Right forelimb (tissue), 1 donor: Measurements from ENCODE around the gene ZFAND3.

Experiments
- DNase-seq: peaks from one replicate; pipeline ENCODE4 v3.0.0-alpha.2; 2018

Gene ZFAND3

GRCh38 chr6:38172739-38173410 is 353.3 kb downstream of the ZFAND3 start:
- no peak for DNase-seq

DNA sequence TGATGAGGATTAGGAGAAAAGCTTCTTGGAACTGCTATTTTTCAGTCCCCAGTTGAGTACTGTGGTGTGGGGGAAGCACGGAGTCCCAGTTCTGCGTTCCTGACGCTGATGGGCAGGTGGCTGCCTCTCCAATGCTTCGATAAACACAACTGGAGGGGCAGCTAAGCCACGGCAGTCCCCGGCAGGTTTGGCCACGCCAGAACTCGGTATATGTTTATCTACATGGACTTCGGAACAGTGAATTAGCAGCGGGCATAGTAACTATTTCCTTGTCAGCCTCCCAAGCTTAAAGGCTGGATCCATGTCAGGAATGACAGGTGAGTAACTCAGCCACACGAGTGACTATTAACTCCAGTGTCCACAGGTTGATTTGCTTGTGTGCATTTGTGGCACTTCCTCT is 354.4 kb downstream of the ZFAND3 start:
- no peak for DNase-seq

DNA sequence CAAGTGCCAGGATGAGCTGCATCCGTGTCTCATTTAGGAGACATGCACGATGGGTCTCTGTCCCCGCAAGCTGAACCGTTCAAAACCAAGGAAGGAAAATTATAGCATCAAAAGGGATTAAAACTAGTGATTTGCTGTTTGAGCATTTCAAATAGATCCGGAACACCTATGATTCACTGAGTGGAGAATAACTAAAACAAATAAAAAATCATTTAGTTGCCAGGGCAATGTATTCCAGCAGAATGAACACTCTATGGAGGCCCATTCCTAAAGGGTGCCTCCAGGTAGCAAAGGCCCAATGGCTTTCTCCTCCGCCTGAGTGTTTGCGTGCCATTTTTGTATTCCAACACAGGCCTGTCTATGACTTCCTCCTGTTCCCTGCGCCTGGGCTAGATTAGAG is 354.8 kb downstream of the ZFAND3 start:
- DNase-seq = no peak

- DNase-seq = no peak
Measured at GRCh38 chr6:38174806-38175495, 355.4 kb downstream of the ZFAND3 start.

DNA sequence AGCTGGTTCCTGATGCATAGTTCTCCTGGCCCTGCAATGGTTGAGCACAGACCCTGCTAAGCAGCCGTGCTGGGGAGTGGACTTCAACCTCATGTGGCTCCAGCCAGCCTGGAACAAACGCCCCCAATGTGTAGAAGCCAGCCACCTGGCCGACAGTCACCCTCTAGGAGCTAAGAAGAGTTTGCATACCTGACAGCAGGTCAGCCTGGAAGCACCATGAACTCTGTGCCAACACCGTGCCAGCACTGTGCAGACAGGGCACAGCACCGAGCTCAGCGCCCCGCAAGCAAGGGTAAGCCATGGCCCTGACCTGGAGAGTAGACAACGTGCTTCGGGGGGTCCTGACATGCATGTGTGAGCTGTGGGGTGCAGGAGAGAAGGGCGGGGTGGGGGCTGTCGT is 356.3 kb downstream of the ZFAND3 start:
- DNase-seq = no peak

DNA sequence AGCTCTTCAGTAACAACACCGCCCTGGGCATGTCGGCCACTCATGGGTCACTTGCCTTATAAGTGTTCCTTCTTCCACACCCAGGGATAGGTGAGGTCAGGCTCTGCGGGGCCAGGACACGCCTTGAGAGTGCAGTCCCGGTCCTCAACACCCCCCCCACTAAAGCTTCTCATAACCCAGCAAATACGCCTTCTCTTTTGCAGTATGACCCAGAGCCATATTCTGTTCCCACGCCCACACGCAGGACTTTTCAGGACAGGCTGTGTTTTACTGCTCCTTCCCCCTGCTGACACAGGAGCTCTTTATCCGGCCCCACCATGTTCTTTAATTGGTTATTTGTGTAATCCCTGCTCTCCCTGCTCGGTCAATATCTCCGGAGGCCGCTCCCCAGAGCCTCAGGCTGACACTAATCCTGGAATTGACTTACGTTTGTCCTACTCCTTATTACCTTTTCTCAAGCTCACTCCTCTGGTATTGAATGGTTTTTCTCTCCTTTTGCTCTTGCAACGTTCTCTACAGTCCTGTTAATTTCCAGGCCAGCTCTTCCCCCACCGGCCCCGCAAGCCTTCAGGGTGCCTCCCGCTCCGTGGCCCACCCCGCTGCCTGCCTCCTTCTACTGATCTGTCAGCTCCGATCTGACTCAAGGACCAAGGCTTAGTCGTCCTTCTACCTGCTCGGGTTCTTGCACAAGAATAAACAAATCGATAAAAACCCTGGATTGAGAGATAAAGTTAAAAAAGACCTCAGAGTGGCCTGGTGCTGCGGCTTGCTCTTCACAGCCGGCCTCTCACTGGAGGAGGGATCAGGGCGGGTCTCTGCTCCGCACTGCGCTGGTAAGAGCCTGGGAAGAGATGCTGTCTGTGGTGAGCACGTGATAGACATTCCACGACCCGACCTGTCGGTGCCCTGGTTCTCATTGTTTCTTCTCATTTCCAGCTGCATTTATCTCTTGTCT is 357.5 kb downstream of the ZFAND3 start:
- no peak for DNase-seq

DNA sequence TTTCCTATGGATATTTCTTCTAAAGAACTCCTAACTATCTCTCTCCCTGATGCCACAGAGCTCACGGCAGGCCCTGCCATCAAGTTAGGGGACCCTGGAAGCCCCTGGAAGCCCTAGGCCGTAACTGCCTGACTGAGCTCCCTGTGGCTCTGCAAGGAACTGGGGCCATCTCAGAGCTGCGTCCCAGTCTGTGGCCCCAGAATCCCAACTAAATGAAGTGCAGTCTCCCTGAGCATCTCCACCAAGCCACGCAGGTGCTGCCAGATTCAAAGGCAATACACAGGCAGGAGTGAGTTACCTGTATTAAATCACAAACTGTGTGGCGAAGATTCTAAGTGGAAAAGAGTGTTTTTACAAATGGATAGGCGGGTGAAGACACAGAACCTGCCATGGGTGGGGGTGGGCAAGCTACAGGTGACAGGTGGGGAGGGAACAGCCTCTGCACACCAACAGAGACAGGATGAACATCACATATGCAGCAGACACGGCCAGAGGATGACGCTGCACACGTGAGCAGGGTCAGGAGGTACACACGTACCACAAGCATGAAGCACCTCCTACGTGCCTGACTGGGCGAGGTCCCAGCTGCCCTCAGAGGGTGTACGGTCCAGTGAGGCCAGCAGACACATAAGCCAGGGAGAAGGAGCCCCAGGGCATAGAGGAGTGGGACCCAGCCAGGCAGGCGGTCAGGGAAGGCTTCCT is 358.5 kb downstream of the ZFAND3 start:
- peak; percentile 19 for DNase-seq

DNA sequence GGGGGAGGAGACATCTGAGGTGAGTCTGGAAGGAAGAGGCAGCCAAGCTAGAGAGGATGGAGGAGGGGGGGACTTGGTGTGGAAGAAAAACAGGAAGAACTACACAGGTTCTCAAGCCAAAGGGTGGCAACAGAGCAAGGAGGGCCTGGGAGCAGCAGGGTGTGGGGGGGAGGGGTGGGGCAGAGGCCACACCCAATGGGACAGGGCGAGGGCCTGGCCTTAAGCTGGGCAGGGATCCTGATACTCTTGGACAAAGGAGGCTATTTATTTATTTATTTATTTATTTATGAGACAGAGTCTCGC is 359.0 kb downstream of the ZFAND3 start:
- peak; percentile 19 for DNase-seq

GRCh38 chr6:38179300-38179699 is 359.8 kb downstream of the ZFAND3 start:
- DNase-seq = peak; percentile 30

DNA sequence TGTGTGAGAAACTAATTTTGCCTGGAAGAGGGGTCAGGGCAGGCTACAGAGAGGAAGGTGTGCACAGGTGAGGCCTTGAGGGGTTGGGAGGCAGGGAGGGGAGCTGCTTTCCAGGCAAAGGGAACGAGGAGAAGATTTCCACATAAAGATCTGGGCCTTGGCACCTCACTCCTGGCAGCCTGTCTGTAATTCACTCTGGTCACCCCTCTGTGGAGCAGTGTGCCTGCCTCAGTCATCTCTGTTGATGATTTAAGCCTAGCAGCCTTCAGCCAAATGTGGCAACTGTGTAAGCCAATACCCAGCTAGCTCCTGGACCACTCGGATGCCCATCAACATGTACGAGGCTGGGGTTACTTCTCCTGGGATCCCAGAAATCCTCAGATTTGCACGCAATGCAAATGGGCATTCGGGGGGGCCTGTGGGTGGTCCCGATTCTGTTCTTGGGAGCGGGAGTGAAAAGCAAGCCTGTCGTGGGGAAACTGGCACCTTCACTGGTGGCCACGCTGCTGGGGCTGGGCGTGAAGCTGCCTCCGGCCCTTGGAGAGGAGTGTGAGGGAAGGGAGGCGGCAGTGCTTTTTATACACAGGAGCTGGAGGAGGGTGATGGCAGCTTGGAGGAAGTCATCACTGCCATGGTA is 360.4 kb downstream of the ZFAND3 start:
- peak; percentile 16 for DNase-seq

- peak; percentile 17 for DNase-seq
Measured at GRCh38 chr6:38180586-38180985, 361.1 kb downstream of the ZFAND3 start.

DNA sequence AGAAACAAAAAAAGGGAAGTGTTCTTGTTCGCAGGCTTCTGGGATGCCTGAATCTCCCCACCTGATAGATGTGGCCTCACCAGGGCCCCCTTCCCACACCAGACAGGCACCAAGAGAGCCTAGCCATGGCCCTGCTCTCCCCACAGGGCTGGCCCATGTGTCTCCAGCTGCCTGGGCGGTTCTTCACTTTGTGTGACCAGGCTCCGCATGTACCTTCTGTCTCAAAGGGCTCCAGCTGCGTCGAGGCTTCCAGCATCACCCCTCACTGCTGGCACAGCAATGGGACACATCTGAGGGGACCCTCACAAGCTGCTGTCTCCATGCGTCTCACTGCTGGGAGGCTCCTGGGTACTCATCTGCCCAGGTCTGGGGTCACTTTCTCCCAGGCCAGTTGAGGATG is 362.9 kb downstream of the ZFAND3 start:
- DNase-seq = peak; percentile 19

DNA sequence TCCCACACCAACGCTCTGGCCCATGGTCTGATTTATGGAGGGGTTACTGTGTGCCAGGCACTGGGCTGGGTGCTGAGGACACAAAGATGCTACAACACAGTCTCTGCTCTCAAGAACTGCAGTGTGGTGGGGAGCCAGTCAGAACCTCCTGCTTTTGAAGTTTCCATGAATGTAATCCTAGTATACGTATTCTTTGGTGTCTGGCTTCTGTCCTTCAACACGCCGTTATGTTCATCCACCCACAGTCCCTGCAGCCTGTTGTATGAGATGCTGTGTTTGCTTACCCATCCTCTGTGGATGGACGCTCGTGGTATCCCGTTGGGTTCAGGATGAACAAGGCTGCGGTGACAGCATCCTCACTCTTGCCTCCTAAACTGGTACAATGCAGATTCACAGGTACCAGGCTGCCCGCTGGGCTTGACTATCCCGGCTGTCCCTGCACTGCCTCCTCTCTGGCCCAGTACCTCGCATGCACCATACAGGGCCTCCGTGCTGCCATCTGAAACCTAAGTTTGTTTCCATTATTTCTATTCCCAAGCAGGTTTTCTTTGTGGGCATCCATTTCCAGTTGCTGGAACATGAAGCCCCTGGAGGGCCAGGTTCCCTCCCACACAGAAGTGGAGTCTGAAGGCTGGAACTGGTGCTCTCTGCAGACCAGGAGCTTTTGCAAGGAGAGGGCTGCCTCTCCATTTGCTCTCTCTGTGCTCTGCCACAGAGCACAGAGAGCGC is 364.5 kb downstream of the ZFAND3 start:
- DNase-seq = peak; percentile 22

DNA sequence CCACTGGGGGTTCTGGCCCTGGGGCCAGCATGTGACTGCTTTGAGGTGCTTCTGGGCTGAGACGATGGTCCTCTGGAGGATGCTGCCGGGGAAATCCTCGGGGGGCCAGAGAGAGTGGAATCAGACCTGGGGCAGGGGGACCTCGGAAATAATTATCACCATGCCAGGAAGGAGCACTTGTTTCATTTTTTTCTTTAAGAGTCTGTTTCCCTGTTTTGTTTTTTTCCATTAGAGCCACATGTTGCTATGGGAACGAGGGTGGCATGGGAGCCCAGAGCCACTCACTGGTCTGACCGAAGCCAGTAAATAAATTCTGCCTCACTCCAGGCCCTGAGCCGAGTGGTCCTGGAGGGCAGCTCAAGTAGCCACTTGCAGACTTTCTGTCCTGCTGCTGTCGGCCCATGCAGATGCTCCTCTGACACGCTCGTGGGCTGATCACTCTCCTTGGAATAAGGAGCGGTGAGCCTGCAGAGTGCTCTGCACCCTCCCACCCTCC is 365.1 kb downstream of the ZFAND3 start:
- no peak for DNase-seq

DNA sequence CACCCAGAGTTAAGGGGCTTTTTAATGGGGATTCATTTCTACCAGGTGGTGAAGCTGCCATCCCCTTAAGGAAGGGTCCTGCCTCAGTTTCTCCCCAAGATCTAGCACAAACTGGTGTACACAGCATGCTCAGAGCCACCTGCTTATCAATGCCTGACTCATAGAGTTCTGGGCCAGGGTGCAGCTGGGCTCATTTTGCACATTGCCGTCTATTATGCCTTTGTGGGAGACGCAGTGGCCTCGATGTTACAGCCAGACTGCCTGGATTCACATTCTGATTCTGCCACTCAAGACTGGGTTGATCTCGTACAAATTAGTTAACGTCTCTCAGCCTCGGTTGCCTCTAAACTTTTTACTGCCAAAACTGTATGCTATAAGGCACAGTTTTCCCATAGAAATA is 365.7 kb downstream of the ZFAND3 start:
- DNase-seq = peak; percentile 10

DNA sequence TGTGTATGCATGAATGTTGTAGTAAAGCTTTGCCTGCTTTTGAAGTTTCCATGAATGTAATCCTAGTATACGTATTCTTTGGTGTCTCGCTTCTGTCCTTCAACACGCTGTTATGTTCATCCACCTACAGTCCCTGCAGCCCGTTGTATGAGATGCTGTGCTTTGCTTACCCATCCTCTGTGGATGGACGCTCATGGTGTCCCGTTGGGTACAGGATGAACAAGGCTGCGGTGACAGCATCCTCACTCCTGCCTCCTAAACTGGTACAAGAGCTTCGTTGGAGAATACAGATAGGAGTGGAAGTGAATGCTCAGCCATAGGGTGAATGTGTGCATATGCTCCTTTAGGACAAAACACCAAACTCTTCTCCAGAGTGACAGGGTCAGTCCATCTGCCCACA is 366.2 kb downstream of the ZFAND3 start:
- no peak for DNase-seq

DNA sequence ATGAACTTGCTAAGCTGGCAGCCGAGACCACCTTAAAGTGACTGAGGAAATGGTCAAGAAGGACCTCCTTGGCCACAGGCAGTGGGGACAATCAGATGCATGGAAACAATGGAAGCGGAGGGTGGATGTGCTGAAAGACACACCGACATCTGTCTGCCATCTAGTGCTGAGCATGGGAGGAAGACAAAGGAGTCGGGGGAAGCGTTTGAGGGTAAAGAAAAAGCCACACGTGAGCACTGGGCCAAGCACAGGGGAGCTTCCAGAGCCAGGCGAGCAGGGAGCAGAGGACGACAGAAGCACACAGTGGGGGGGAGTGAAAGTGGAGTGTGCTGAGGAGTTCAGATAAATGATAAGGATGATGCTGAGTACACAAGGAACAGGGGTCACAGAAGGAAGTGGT is 367.8 kb downstream of the ZFAND3 start:
- peak; percentile 36 for DNase-seq

DNA sequence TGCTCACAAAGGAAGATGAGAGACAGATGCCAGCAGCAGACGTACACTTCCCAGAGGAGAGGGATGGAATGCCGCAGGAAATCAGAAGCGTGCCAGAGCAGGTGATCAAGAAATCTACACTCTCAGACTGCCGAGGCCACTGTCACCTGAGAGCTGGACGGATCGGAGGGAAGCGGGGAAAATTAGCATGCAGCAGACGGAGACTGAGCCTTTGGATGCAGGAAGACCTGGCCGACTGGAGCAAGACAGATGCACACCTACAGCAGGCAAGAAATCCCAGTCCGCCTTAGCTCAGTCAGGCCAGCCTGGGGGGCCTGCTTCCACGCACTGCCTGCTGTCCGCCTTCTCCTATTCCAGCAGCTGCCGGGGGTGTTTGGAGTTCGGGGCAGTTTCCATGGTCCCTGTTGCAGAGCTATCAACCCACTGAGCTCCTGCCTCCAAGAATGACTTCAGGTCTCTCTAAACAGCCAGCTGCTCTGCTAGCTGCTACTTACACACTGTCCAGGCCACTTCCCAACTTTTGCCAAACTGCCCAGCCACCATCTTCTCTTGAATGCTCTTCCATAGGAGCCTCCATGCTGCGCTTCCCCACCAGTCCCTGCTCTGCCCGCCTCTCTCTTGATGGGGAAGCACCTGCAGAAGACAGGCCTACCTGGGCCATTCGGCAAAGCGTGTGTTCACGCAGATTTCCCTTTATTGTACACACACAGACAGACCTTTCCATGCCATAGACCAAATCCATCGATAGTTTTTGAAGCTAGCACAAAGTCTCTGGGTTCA is 368.5 kb downstream of the ZFAND3 start:
- peak; percentile 40 for DNase-seq

DNA sequence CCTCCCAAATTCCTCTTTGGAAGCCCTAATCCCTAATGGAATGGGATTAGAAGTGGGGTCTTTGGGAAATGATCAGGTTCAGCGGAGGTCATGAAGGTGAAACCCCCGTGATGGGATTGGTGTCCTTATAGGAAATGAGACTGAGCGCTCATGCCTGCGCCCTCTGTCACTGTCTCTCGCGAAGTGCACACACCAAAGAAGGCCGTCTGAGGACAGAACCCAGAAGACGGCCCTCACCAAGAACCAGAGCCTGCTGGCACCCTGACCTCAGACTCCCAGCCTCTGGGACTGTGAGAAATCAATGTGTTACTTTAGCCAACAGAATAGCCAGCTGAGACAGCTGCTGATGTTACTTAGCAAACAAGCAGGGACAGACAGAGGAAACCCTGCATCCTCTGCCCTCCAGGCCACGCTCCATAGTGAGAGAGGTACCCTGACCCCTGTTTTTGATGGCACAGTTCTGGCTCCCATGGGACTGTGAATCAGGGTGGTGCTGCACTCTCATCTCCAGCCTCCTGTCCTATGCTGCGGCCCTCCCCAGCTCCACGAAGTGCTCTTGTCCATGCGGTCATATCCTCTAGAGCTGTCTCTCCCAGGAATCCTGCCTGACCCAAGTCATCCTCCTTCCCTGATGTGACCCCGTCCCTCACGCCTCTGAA is 369.3 kb downstream of the ZFAND3 start:
- DNase-seq = peak; percentile 34

DNA sequence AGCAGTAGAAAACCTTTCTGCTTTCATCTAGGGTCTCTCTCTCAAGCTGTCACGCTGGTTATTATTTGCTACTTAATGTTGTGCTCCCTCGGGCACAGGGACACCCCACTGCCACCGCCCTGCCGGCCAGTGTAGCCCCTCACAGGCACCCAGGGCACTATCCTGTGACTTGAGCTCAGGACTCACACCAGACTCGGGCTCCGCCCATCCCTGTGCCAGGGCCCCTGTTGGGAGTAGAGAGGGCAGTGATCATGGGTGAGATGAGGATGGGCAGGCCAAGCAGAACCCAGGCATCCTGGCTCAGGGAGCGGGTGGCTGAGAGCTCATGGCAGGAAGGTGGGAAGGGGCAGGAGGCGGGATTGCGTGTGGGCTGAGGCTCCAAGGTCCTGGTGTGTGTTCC is 371.9 kb downstream of the ZFAND3 start:
- DNase-seq = peak; percentile 10
